Measurements from ENCODE around the gene LHFPL2. TPM values are rescaled to one million over a fixed set of nuclear protein-coding genes. Genes with fewer than 3 reads are reported as not detected.

LHFPL2 gene
- total and polyA plus RNA-seq, 4 donors: 6.5 to 49.4 (median 47.7) TPM

- H3K4me3 ChIP-seq: no peak overlapping the region
- no peaks in the 10 kb centered on the region for H3K27me3 ChIP-seq (ENCODE audit: control insufficient read depth in 3 of 3, insufficient read depth in 3 of 3, low read length in 2 of 3)
- no peak overlapping the region for H3K27ac ChIP-seq (ENCODE audit: low read depth in 1 of 2, low read length in 1 of 2)
- DNase-seq: peak; percentile 83 to 92 (median 87)
- H3K9me3 ChIP-seq (ENCODE audit: control insufficient read depth in 4 of 4, insufficient read depth in 3 of 4, low read length in 3 of 4): peaks cover 0 to 2% (median 0%) of the 10 kb centered on the region in 4 donors
- peaks cover 12 to 27% (median 15%) of the 10 kb centered on the region in 5 donors for H3K4me1 ChIP-seq (ENCODE audit: control insufficient read depth in 5 of 5, insufficient read depth in 5 of 5, low read length in 5 of 5)
- WGBS, 2 donors: 35 to 59% methylated on average over 10 of the region's 10 CpGs
- no peak overlapping the region for H3K9ac ChIP-seq (ENCODE audit: insufficient read depth in 1 of 2, low read length in 2 of 2)
- no peak for TF ChIP-seq CTCF (IDR thresholded peaks at IDR 0.05; ENCODE audit: control extremely low read depth, extremely low read depth)
- no peak for ATAC-seq (ENCODE audit: insufficient read depth, low FRiP score)
- H3K36me3 ChIP-seq (ENCODE audit: control insufficient read depth in 4 of 4, insufficient read depth in 4 of 4, low read length in 4 of 4): peaks cover 0 to 1% (median under 1%) of the 10 kb centered on the region in 4 donors
Observed at GRCh38 chr5:78569441-78569840, 79.1 kb downstream of the LHFPL2 start.

- Histone ChIP-seq H3K4me1 (ENCODE audit: control insufficient read depth in 5 of 5, insufficient read depth in 5 of 5, low read length in 5 of 5) (peaks cover 9 to 27% (median 15%) of the 10 kb centered on the region in 5 donors), H3K4me3 (no peak overlapping the region), H3K27ac (ENCODE audit: low read depth in 1 of 2, low read length in 1 of 2) (peak overlapping the region; percentile 2 to 31), H3K9me3 (ENCODE audit: control insufficient read depth in 4 of 4, insufficient read depth in 3 of 4, low read length in 3 of 4) (no peaks in the 10 kb centered on the region), H3K9ac (ENCODE audit: insufficient read depth in 1 of 2, low read length in 2 of 2) (no peak overlapping the region), H3K27me3 (ENCODE audit: control insufficient read depth in 3 of 3, insufficient read depth in 3 of 3, low read length in 2 of 3) (no peaks in the 10 kb centered on the region), H3K36me3 (ENCODE audit: control insufficient read depth in 4 of 4, insufficient read depth in 4 of 4, low read length in 4 of 4) (peaks cover 0 to 8% (median 1%) of the 10 kb centered on the region in 4 donors)
- DNase-seq (no peak), ATAC-seq (ENCODE audit: insufficient read depth, low FRiP score) (no peak)
- no peak for TF ChIP-seq CTCF (IDR thresholded peaks at IDR 0.05; ENCODE audit: control extremely low read depth, extremely low read depth)
- WGBS, 2 donors: 92 to 95% methylated on average over 3 of the region's 3 CpGs
Observed at GRCh38 chr5:78568676-78569075, 79.9 kb downstream of the LHFPL2 start.

DNA sequence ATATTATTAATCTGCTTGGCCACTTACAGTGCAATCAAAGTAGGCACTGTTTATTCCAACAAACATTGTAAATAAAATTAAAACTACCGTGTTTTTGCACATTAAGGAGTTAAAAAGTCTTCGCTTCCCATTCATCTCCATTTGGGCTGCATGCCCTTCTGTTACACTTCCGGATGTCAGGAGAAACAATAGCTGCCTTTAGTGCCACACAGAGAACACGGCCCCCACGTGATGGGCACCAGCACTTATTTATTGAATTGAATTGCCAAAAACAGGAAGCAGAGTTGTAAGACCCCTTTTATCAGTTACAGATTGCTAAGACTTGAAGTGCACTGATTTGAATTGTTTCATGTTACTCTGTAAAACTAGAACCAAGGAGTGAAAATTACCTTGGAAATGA is 80.4 kb downstream of the LHFPL2 start:
- 51 to 56% methylated on average over 5 of the region's 5 CpGs for WGBS, 2 donors
- no peaks in the 10 kb centered on the region for H3K9me3 ChIP-seq (ENCODE audit: control insufficient read depth in 4 of 4, insufficient read depth in 3 of 4, low read length in 3 of 4)
- ATAC-seq (ENCODE audit: insufficient read depth, low FRiP score) (no peak), DNase-seq (no peak)
- H3K9ac ChIP-seq (ENCODE audit: insufficient read depth in 1 of 2, low read length in 2 of 2): no peak overlapping the region
- no peak overlapping the region for H3K4me3 ChIP-seq
- H3K4me1 ChIP-seq (ENCODE audit: control insufficient read depth in 5 of 5, insufficient read depth in 5 of 5, low read length in 5 of 5): peaks cover 7 to 27% (median 15%) of the 10 kb centered on the region in 5 donors
- H3K27me3 ChIP-seq (ENCODE audit: control insufficient read depth in 3 of 3, insufficient read depth in 3 of 3, low read length in 2 of 3): no peaks in the 10 kb centered on the region
- peaks cover 0 to 9% (median 1%) of the 10 kb centered on the region in 4 donors for H3K36me3 ChIP-seq (ENCODE audit: control insufficient read depth in 4 of 4, insufficient read depth in 4 of 4, low read length in 4 of 4)
- no peak for TF ChIP-seq CTCF (IDR thresholded peaks at IDR 0.05; ENCODE audit: control extremely low read depth, extremely low read depth)
- no peak overlapping the region for H3K27ac ChIP-seq (ENCODE audit: low read depth in 1 of 2, low read length in 1 of 2)

DNA sequence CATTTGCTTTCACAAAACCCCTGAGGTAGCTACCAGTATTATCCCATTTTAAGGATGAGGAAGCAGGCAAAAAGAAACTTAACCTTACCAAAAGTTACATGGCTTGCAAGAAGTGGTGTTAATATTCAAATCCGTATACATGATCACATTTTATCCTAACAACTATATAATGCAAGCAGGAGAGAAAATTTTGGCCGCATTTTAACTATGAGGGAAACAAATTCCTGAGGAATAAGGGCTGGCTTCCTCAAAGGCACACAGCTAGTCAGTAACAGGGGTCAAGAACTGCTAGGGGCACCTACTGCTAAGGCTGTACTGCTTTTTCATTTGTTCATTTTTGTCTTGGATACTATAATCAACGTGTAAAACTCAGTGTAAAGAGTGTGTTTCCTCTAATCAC is 81.0 kb downstream of the LHFPL2 start:
- 65 to 76% methylated on average over 3 of the region's 3 CpGs for WGBS, 2 donors
- H3K4me3 ChIP-seq: no peak overlapping the region
- no peak overlapping the region for H3K9ac ChIP-seq (ENCODE audit: insufficient read depth in 1 of 2, low read length in 2 of 2)
- no peak for ATAC-seq (ENCODE audit: insufficient read depth, low FRiP score)
- no peak overlapping the region for H3K27ac ChIP-seq (ENCODE audit: low read depth in 1 of 2, low read length in 1 of 2)
- DNase-seq: no peak
- peaks cover 7 to 27% (median 15%) of the 10 kb centered on the region in 5 donors for H3K4me1 ChIP-seq (ENCODE audit: control insufficient read depth in 5 of 5, insufficient read depth in 5 of 5, low read length in 5 of 5)
- no peak for TF ChIP-seq CTCF (IDR thresholded peaks at IDR 0.05; ENCODE audit: control extremely low read depth, extremely low read depth)
- peaks cover 0 to 9% (median 1%) of the 10 kb centered on the region in 4 donors for H3K36me3 ChIP-seq (ENCODE audit: control insufficient read depth in 4 of 4, insufficient read depth in 4 of 4, low read length in 4 of 4)
- no peaks in the 10 kb centered on the region for H3K27me3 ChIP-seq (ENCODE audit: control insufficient read depth in 3 of 3, insufficient read depth in 3 of 3, low read length in 2 of 3)
- H3K9me3 ChIP-seq (ENCODE audit: control insufficient read depth in 4 of 4, insufficient read depth in 3 of 4, low read length in 3 of 4): no peaks in the 10 kb centered on the region
